A549 (cell line): Measurements from ENCODE around the gene KCNIP4. TPM values are rescaled to one million over a fixed set of nuclear protein-coding genes. Genes with fewer than 3 reads are reported as not detected.

Source experiments
- ATAC-seq, 2 experiments: fragments of 200-7000 bp in 1 of 2; fragments of >200 bp in 1 of 2; cut with Nextera tagmentation in 1 of 2; cut with Tn5 transposase in 1 of 2; 3 replicates each; pipeline versions ENCODE4 v1.8.0 to v1.9.1; 2018 to 2020; ENCODE audit warnings: mild to moderate bottlenecking in 1 of 2, moderate library complexity in 1 of 2
- CTCF ChIA-PET: fragments of 300-600 bp; sonication (Branson Sonifier 250); formaldehyde crosslinking; extraction: SDS; loops from one replicate; lab custom pipeline; 2021; ENCODE audit warnings: antibody characterized with exemption, inconsistent platforms; lab: Yijun Ruan, JAX
- POLR2A ChIA-PET: fragments of 350-600 bp; formaldehyde crosslinking; extraction: SDS; loops from one replicate; lab custom pipeline; 2021; ENCODE audit warnings: antibody characterized with exemption, inconsistent platforms; lab: Yijun Ruan, JAX
- DNase-seq, 2 experiments: peaks; one replicate each; pipeline versions ENCODE4 v3.0.0 to v3.0.0-alpha.2; 2011 to 2016; ENCODE audit warnings: low read depth in 1 of 2, low spot score in 1 of 2
- FAIRE-seq: peaks from 2 replicates; lab custom pipeline; 2011; peaks lifted over from hg19 to GRCh38; lab: Jason Lieb, UNC
- H3K27ac ChIP-seq, 2 experiments: fragments of >200 bp; sonication (Bioruptor Twin); formaldehyde crosslinking; 3 replicates each; pipeline ENCODE4 v1.5.1; 2016 to 2017
- H3K4me1 ChIP-seq: fragments of >200 bp; sonication (Bioruptor Twin); formaldehyde crosslinking; 3 replicates; pipeline ENCODE4 v1.6.1; 2016
- H3K4me2 ChIP-seq: fragments of >200 bp; sonication (Bioruptor Twin); formaldehyde crosslinking; 3 replicates; pipeline ENCODE4 v1.6.1; 2016
- H3K4me3 ChIP-seq: fragments of >200 bp; sonication (Bioruptor Twin); formaldehyde crosslinking; 3 replicates; pipeline ENCODE4 v1.5.1; 2016
- H3K9me3 ChIP-seq: fragments of >200 bp; sonication (Bioruptor Twin); formaldehyde crosslinking; 3 replicates; pipeline ENCODE4 v1.6.1; 2016
- BCL3 ChIP-seq: fragments of >200 bp; sonication (Bioruptor Twin); formaldehyde crosslinking; IDR thresholded peaks from 3 replicates; pipeline ENCODE4 v1.6.1; 2016
- CBX2 ChIP-seq: fragments of 200-600 bp; sonication (generic); IDR thresholded peaks from 2 replicates; pipeline ENCODE4 v1.6.1; 2016; ENCODE audit warnings: low read depth, mild to moderate bottlenecking, borderline replicate concordance
- CBX8 ChIP-seq: fragments of 200-600 bp; sonication (generic); IDR thresholded peaks from 2 replicates; pipeline ENCODE4 v1.6.1; 2016
- CHD2 ChIP-seq: fragments of 150-350 bp; IDR thresholded peaks from 2 replicates; pipeline ENCODE4 v1.6.1; 2014; ENCODE audit warnings: low read length; ENCODE audit not compliant: partially characterized antibody
- CTCF ChIP-seq: fragments of >200 bp; sonication (Bioruptor Twin); formaldehyde crosslinking; IDR thresholded peaks from 3 replicates; pipeline ENCODE4 v1.5.1; 2016
- EHF ChIP-seq: fragments of 250-450 bp; sonication (Bioruptor Pico); IDR thresholded peaks from 2 replicates; pipeline ENCODE4 v1.5.0; 2020; ENCODE audit warnings: mild to moderate bottlenecking
- EHMT2 ChIP-seq: fragments of 200-600 bp; sonication (generic); IDR thresholded peaks from 2 replicates; pipeline ENCODE4 v1.6.1; 2016; ENCODE audit warnings: antibody characterized with exemption, low read depth, mild to moderate bottlenecking, moderate library complexity
- ESRRA ChIP-seq: fragments of 150-350 bp; IDR thresholded peaks from 2 replicates; pipeline ENCODE4 v1.6.1; 2014; ENCODE audit warnings: mild to moderate bottlenecking, low read length, borderline replicate concordance
- FOSB ChIP-seq: fragments of 250-450 bp; sonication (Bioruptor Pico); IDR thresholded peaks from 2 replicates; pipeline ENCODE4 v1.5.0; 2020; ENCODE audit warnings: mild to moderate bottlenecking, moderate library complexity
- FOXS1 ChIP-seq: fragments of 250-450 bp; sonication (Bioruptor Pico); IDR thresholded peaks from 2 replicates; pipeline ENCODE4 v1.5.0; 2020; ENCODE audit warnings: mild to moderate bottlenecking, moderate library complexity
- HDAC2 ChIP-seq: fragments of 200-600 bp; sonication (generic); IDR thresholded peaks from 2 replicates; pipeline ENCODE4 v1.6.1; 2016
- HES2 ChIP-seq: fragments of >200 bp; sonication (Bioruptor Twin); formaldehyde crosslinking; IDR thresholded peaks from 2 replicates; pipeline ENCODE4 v1.6.1; 2016
- HEYL ChIP-seq: fragments of 250-450 bp; sonication (Bioruptor Pico); IDR thresholded peaks from 2 replicates; pipeline ENCODE4 v1.8.0; 2021; ENCODE audit warnings: mild to moderate bottlenecking, moderate library complexity
- HMGXB4 ChIP-seq: fragments of 250-450 bp; sonication (Bioruptor Pico); IDR thresholded peaks from 2 replicates; pipeline ENCODE4 v1.5.0; 2021; ENCODE audit warnings: mild to moderate bottlenecking, moderate library complexity, borderline replicate concordance
- HOXB13 ChIP-seq: fragments of 250-450 bp; sonication (Bioruptor Pico); IDR thresholded peaks from 2 replicates; pipeline ENCODE4 v1.5.0; 2020; ENCODE audit warnings: low read depth, mild to moderate bottlenecking, moderate library complexity
- HOXB5 ChIP-seq: fragments of 250-450 bp; sonication (Bioruptor Pico); IDR thresholded peaks from 2 replicates; pipeline ENCODE4 v1.5.0; 2020; ENCODE audit warnings: mild to moderate bottlenecking, moderate library complexity
- JUNB ChIP-seq: fragments of >200 bp; sonication (Bioruptor Twin); formaldehyde crosslinking; IDR thresholded peaks from 2 replicates; pipeline ENCODE4 v1.6.1; 2016
- KDM1A ChIP-seq: fragments of 200-600 bp; sonication (generic); IDR thresholded peaks from 2 replicates; pipeline ENCODE4 v1.6.1; 2016; ENCODE audit warnings: low read depth, mild to moderate bottlenecking
- MAFK ChIP-seq: fragments of 450-650 bp; IDR thresholded peaks from 2 replicates; pipeline ENCODE4 v1.6.1; 2014; ENCODE audit not compliant: partially characterized antibody
- MAX ChIP-seq: IDR thresholded peaks from 2 replicates; pipeline ENCODE4 v1.6.1; 2012
- NFE2L2 ChIP-seq: fragments of 150-350 bp; conservative IDR thresholded peaks from 2 replicates; pipeline ENCODE4 v1.6.1; 2014; ENCODE audit warnings: low read length
- NPAS2 ChIP-seq: fragments of 250-450 bp; sonication (Bioruptor Pico); IDR thresholded peaks from 2 replicates; pipeline ENCODE4 v1.8.0; 2022; ENCODE audit warnings: mild to moderate bottlenecking, moderate library complexity, borderline replicate concordance
- RCOR1 ChIP-seq: fragments of 150-350 bp; IDR thresholded peaks from 2 replicates; pipeline ENCODE4 v1.6.1; 2014; ENCODE audit warnings: antibody characterized with exemption, low read length, low read depth
- RFX5 ChIP-seq: fragments of 450-650 bp; IDR thresholded peaks from 2 replicates; pipeline ENCODE4 v1.7.1; 2014; ENCODE audit warnings: antibody characterized with exemption, mild to moderate bottlenecking, moderate library complexity
- SMC3 ChIP-seq: fragments of >200 bp; sonication (Bioruptor Twin); formaldehyde crosslinking; IDR thresholded peaks from 3 replicates; pipeline ENCODE4 v1.6.1; 2018; ENCODE audit warnings: inconsistent platforms
- TP53 ChIP-seq: fragments of 250-450 bp; sonication (Bioruptor Pico); IDR thresholded peaks from 2 replicates; pipeline ENCODE4 v1.5.0; 2021; ENCODE audit warnings: mild to moderate bottlenecking, moderate library complexity
- USF2 ChIP-seq: fragments of 450-650 bp; IDR thresholded peaks from 2 replicates; pipeline ENCODE4 v1.6.1; 2014; ENCODE audit warnings: antibody characterized with exemption
- ZFP36 ChIP-seq: fragments of 450-650 bp; IDR thresholded peaks from 2 replicates; pipeline ENCODE4 v1.6.1; 2014; ENCODE audit warnings: borderline replicate concordance; ENCODE audit not compliant: partially characterized antibody
- ZNF302 ChIP-seq: fragments of 250-450 bp; sonication (Bioruptor Pico); IDR thresholded peaks from 2 replicates; pipeline ENCODE4 v1.9.0; 2021; ENCODE audit warnings: inconsistent platforms, mild to moderate bottlenecking, moderate library complexity
- WGBS: methylation state at CpG from one replicate; pipeline ENCODE4 v1.1.6; 2017; ENCODE audit errors: missing lambda C conversion rate; 5-methylcytosine and 5-hydroxymethylcytosine counted together
- polyA plus RNA-seq, 4 experiments: library from polyadenylated mRNA; depleted of rRNA in 3 of 4; stranded (reverse); fragments of >200 nt; fragmentation: RNase III in 1 of 4; extraction: RNeasy Plus Mini Kit Qiagen cat#74134 plus additional on column Dnase treatment in 1 of 4; gene quantifications; 2 replicates in 3 of 4; 3 replicates in 1 of 4; pipeline ENCODE4 v1.2.3, GENCODE V29; 2011 to 2017

KCNIP4 gene
- polyA plus RNA-seq, 2 of the 4 experiments (the other 2 are of a cell fraction): not detected

GRCh38 chr4:21656832-21657231 lies 291.7 kb downstream of the KCNIP4 start:
- no peak overlapping the region for H3K4me2 ChIP-seq
- TF ChIP-seq EHMT2: no peak
- TF ChIP-seq MAX: no peak
- TF ChIP-seq CHD2: no peak
- TF ChIP-seq TP53: no peak
- no peak for TF ChIP-seq USF2
- TF ChIP-seq HDAC2: no peak
- WGBS: 0% methylated on average over 2 of the region's 2 CpGs
- ChIA-PET POLR2A (no interaction called here), CTCF (no interaction called here)
- peak in 1 of 2 experiments; percentile 38 for DNase-seq
- H3K4me3 ChIP-seq: no peak overlapping the region
- FAIRE-seq: no peak
- no peak for ATAC-seq
- no peaks in the 10 kb centered on the region for H3K9me3 ChIP-seq
- no peaks in the 10 kb centered on the region for H3K4me1 ChIP-seq
- no peak overlapping the region for H3K27ac ChIP-seq

GRCh38 chr4:21655031-21655430 lies 293.5 kb downstream of the KCNIP4 start:
- ATAC-seq: no peak
- TF ChIP-seq SMC3 (no peak), HES2 (no peak), RFX5 (no peak), JUNB (no peak), HMGXB4 (no peak), BCL3 (no peak), HOXB13 (CRISPR knock-in tag) (no peak), EHF (CRISPR knock-in tag) (no peak)
- TF ChIP-seq, all 56 proteins: peak for 0
- CTCF ChIA-PET: no interaction called here
- Histone ChIP-seq H3K4me2 (no peak overlapping the region), H3K4me3 (no peak overlapping the region), H3K27ac (no peak overlapping the region), H3K9me3 (no peaks in the 10 kb centered on the region), H3K4me1 (no peaks in the 10 kb centered on the region)
- DNase-seq: no peak
- WGBS: 4% methylated on average over 4 of the region's 4 CpGs
- POLR2A ChIA-PET: no interaction called here
- FAIRE-seq: no peak

GRCh38 chr4:21652508-21653231 lies 295.9 kb downstream of the KCNIP4 start:
- CTCF ChIA-PET: no interaction called here
- no peak for ATAC-seq
- no peak for FAIRE-seq
- Histone ChIP-seq H3K9me3 (no peaks in the 10 kb centered on the region), H3K4me3 (no peak overlapping the region), H3K4me2 (no peak overlapping the region)
- TF ChIP-seq HEYL: no peak
- TF ChIP-seq CBX2: no peak
- no peak for TF ChIP-seq ZNF302 (CRISPR knock-in tag)
- no peak for TF ChIP-seq CTCF
- TF ChIP-seq ESRRA: no peak
- TF ChIP-seq NFE2L2: no peak
- no peak for TF ChIP-seq CBX8
- TF ChIP-seq FOSB (CRISPR knock-in tag): no peak
- TF ChIP-seq HOXB5 (CRISPR knock-in tag): no peak
- TF ChIP-seq JUNB: no peak
- TF ChIP-seq NPAS2: no peak
- TF ChIP-seq RCOR1: no peak
- TF ChIP-seq FOXS1 (CRISPR knock-in tag): no peak
- TF ChIP-seq HOXB13 (CRISPR knock-in tag): no peak
- no peak for TF ChIP-seq TP53
- no peak for TF ChIP-seq MAFK
- no peak for TF ChIP-seq KDM1A
- no peak for TF ChIP-seq ZFP36
- TF ChIP-seq, all 56 proteins: peak for 0
- 0% methylated on average over 3 of the region's 3 CpGs for WGBS
- DNase-seq: no peak
- POLR2A ChIA-PET: no interaction called here
- Histone ChIP-seq H3K4me1 (no peaks in the 10 kb centered on the region), H3K27ac (no peak overlapping the region)
